Neuron (in vitro differentiated cells): Measurements from ENCODE around the gene HLX.

Source experiments
- H2AFZ ChIP-seq: one replicate; pipeline ENCODE4 v1.6.1; 2013; ENCODE audit warnings: low read depth, mild to moderate bottlenecking, inconsistent platforms, low read length, moderate library complexity
- H3K27me3 ChIP-seq: one replicate; pipeline ENCODE4 v1.6.1; 2013; ENCODE audit warnings: low read length; ENCODE audit not compliant: insufficient read depth
- H3K36me3 ChIP-seq: one replicate; pipeline ENCODE4 v1.6.1; 2013; ENCODE audit warnings: low read length; ENCODE audit not compliant: insufficient read depth
- H3K4me1 ChIP-seq: one replicate; pipeline ENCODE4 v1.6.1; 2013; ENCODE audit warnings: low read length; ENCODE audit not compliant: insufficient read depth
- H3K4me3 ChIP-seq: 2 replicates; pipeline ENCODE4 v1.5.1; 2013; ENCODE audit warnings: mild to moderate bottlenecking, low read length, moderate library complexity
- H3K9me3 ChIP-seq: one replicate; pipeline ENCODE4 v1.6.1; 2013; ENCODE audit warnings: low read length

Gene HLX

DNA sequence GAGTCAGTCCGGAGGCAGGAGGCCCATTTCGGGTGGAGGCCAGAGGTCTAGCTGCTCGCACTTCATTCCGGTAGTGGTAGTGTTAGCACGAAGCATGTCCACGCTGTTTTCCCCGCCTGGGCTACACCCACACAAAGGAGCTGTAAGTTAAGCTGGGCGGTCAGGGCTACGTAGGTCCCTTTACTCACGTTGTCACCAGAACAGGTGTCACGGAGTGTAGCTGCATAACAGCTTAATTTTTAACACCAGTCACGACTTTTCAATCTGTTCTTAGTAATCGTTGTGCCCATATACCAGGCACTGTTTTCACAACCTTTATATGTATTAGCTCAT is 15.6 kb downstream of the HLX start:
- Histone ChIP-seq H3K9me3 (peaks cover 4% of the 10 kb centered on the region), H3K4me1 (no peaks in the 10 kb centered on the region), H3K36me3 (no peaks in the 10 kb centered on the region), H3K27me3 (peaks cover 73% of the 10 kb centered on the region), H2AFZ (no peak overlapping the region), H3K4me3 (no peak overlapping the region)

DNA sequence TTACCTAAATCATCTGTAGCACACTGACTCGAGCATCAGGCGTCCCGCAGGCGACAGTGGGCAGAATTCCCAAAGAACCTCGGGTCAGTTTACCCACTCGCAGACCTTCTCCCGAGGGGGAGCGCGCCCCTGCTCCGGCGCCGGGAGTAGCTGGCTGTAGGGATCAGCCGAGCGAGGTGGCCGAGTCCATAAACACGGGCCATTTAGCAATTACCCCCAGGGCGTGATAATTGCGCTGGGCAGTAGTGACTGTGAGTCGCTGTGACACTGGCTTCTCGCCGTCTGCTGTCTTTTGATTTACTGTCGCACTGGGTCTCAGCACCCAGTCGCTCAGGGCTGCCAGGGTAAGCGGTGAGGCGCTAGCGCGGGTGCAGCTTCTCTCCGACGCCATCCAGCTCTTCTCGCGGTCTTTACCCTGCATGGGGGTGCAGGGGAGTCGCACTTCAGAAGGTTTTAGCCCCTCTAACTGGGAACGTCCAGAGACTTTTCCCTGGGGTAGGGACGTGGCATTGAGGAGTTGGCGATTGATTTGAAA is 16.2 kb downstream of the HLX start:
- H3K4me3 ChIP-seq = no peak overlapping the region
- no peaks in the 10 kb centered on the region for H3K36me3 ChIP-seq
- H3K27me3 ChIP-seq = peaks cover 67% of the 10 kb centered on the region
- H2AFZ ChIP-seq = no peak overlapping the region
- no peaks in the 10 kb centered on the region for H3K4me1 ChIP-seq
- H3K9me3 ChIP-seq = peaks cover 3% of the 10 kb centered on the region

DNA sequence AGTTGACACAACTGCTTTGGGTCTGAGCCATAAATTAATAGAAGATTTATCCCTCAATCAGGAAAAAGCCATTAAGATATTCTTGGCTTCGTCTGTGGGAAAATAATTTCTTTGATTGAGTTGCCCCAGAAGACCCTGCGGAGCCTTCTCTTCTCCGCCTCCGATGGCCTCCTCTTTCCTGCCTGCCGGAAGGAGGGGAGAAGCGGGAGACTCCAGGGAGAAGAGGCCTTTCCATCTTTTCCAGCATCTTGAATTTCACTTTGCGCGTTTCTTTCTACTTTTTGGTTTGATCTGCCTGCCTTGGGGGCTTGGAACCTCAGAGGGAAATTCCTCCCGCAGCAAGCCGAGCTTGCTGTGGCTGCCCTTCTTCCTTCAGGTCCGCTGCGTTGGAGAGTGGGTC is 16.8 kb downstream of the HLX start:
- H2AFZ ChIP-seq = no peak overlapping the region
- H3K9me3 ChIP-seq = peaks cover 3% of the 10 kb centered on the region
- H3K27me3 ChIP-seq = peaks cover 61% of the 10 kb centered on the region
- no peak overlapping the region for H3K4me3 ChIP-seq
- no peaks in the 10 kb centered on the region for H3K4me1 ChIP-seq
- H3K36me3 ChIP-seq = no peaks in the 10 kb centered on the region

GRCh38 chr1:220900842-220901241 is 21.6 kb downstream of the HLX start:
- no peaks in the 10 kb centered on the region for H3K36me3 ChIP-seq
- no peaks in the 10 kb centered on the region for H3K9me3 ChIP-seq
- no peaks in the 10 kb centered on the region for H3K4me1 ChIP-seq
- no peak overlapping the region for H2AFZ ChIP-seq
- no peak overlapping the region for H3K4me3 ChIP-seq
- H3K27me3 ChIP-seq = peaks cover 22% of the 10 kb centered on the region

DNA sequence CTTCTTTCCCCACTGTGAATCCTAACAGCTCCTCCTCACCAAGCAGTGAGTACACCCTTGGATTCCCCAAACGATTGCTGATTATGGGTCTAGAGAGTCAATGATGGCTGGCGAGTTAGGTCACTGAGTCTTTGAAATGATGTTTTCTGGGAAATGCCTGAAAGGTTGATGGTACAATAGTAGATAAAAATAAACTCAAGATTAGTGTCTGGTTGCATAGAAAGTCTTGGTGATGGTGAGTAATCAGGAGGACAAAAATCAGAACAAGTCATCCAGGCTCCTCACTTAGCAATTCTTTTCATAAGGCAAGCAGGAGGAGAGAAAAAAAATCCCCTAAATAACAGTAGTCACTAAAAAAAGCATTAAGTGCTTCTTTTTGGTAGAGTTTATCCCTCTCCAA is 22.6 kb downstream of the HLX start:
- Histone ChIP-seq H2AFZ (no peak overlapping the region), H3K4me3 (no peak overlapping the region), H3K27me3 (peaks cover 12% of the 10 kb centered on the region), H3K36me3 (no peaks in the 10 kb centered on the region), H3K4me1 (no peaks in the 10 kb centered on the region), H3K9me3 (no peaks in the 10 kb centered on the region)

- H3K4me1 ChIP-seq = no peaks in the 10 kb centered on the region
- peaks cover 13% of the 10 kb centered on the region for H3K27me3 ChIP-seq
- H2AFZ ChIP-seq = no peak overlapping the region
- no peak overlapping the region for H3K4me3 ChIP-seq
- H3K9me3 ChIP-seq = no peaks in the 10 kb centered on the region
- H3K36me3 ChIP-seq = no peaks in the 10 kb centered on the region
Measured at GRCh38 chr1:220902916-220903315, 23.7 kb downstream of the HLX start.

DNA sequence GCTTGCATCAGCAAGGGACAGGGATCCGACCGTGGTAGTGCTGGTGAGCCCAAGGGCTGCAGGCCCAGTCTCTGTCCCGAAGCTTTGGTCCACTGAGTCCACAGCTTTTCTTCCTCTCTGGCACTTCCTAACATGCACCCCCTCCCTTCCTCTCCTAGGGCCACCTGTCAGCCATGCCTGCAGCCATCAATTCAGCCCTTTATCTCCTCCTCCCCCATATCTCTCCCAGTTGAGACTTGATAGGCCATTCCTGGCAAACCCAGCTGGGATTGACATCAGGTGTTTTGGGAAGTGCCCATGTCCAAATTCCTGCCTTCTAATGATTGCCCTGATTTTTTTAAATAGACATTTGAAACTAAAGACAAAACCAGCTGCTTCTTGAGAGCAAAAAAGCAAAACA is 25.6 kb downstream of the HLX start:
- H3K9me3 ChIP-seq = no peaks in the 10 kb centered on the region
- H3K36me3 ChIP-seq = no peaks in the 10 kb centered on the region
- H3K4me1 ChIP-seq = no peaks in the 10 kb centered on the region
- no peak overlapping the region for H3K4me3 ChIP-seq
- H2AFZ ChIP-seq = no peak overlapping the region
- H3K27me3 ChIP-seq = peaks cover 19% of the 10 kb centered on the region

DNA sequence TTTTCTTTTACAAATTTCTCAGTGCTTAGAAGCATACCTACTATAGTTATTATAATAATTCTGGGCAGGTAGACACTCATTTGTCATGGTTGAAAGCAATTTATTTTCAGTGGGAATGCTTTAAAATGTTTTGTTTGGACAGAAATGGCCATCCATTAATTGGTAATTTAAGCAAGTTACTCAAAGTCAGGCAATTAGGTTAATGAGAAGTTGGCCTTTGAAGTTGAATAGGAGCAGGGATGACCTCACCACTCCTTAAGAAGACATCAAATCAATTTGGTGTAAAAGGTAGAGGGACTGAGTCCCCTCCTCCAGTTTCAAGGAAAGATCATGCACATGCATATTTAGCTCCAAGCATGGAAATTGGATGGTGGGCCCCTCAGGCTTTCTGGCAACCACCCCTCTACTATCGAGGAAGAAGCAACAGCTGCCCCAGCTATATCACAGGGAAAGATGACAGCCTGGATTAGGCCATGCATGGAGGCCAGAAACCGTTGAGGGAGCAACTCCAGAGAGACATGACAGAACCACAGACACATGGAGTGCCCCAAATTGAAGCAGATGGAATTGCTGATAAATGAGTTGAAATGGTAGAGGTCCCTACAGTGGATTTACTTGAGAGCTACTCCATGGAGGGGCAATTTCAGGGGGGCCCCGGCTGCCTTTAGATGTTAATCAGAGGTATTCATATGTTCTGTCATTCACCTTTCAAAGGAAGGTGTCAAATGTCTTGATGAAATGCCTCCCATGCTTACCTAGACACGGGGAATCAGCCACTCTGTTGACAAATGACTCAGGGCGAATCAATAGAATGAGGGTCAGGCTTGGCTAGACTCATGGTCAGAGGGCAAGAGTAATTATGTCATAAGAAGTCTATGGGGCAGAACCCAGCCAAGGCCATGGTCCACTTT is 26.7 kb downstream of the HLX start:
- no peaks in the 10 kb centered on the region for H3K4me1 ChIP-seq
- no peaks in the 10 kb centered on the region for H3K9me3 ChIP-seq
- no peak overlapping the region for H2AFZ ChIP-seq
- no peaks in the 10 kb centered on the region for H3K36me3 ChIP-seq
- no peak overlapping the region for H3K4me3 ChIP-seq
- H3K27me3 ChIP-seq = peaks cover 22% of the 10 kb centered on the region

GRCh38 chr1:220906561-220907334 is 27.5 kb downstream of the HLX start:
- Histone ChIP-seq H2AFZ (no peak overlapping the region), H3K4me1 (no peaks in the 10 kb centered on the region), H3K4me3 (no peak overlapping the region), H3K27me3 (peaks cover 22% of the 10 kb centered on the region), H3K36me3 (no peaks in the 10 kb centered on the region), H3K9me3 (no peaks in the 10 kb centered on the region)

GRCh38 chr1:220908757-220909156 is 29.5 kb downstream of the HLX start:
- no peak overlapping the region for H3K4me3 ChIP-seq
- peaks cover 19% of the 10 kb centered on the region for H3K27me3 ChIP-seq
- H2AFZ ChIP-seq = no peak overlapping the region
- H3K9me3 ChIP-seq = no peaks in the 10 kb centered on the region
- H3K4me1 ChIP-seq = no peaks in the 10 kb centered on the region
- H3K36me3 ChIP-seq = no peaks in the 10 kb centered on the region

- Histone ChIP-seq H3K27me3 (peaks cover 13% of the 10 kb centered on the region), H3K36me3 (no peaks in the 10 kb centered on the region), H2AFZ (no peak overlapping the region), H3K9me3 (no peaks in the 10 kb centered on the region), H3K4me3 (no peak overlapping the region), H3K4me1 (no peaks in the 10 kb centered on the region)
Measured at GRCh38 chr1:220910021-220910420, 30.8 kb downstream of the HLX start.

DNA sequence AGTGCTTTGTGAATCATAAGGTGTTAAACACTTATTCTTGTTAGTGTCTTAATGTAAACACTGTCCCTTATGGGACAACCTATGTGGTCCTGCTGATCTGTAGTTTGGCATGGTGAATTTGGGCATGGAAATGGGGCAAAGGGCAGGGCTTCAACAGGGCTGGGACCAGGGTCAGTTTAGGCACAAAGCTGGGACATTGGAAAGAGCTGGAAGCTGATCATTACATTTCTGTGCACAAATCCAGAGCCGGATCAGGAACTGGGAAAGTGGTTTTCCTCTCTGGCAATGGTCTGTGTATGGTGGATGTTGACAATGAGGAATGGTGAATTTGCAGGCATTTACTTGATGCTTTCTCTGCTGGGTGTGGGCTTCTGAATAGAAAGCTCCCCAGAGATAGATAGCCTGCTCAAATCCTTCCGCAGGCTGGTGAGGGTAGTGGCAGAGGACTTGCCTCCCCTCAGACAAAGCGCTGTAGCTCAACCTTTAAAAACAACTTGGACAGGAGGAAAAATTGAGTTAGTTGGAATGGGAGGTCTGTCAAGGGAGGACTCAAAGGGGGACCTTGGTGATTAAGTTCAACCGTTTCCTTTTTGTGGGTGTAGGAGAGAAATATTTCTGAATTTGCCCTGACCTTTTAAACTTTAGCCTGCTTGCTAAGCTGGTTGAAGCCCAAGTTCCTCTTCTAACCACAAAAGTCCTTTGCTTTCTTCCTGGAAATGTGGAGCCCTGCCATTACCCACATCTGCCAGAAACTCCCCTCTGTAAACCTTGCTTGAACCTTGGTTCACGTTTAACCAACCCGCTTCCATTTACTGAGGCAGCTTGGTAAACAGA is 35.3 kb downstream of the HLX start:
- H3K4me1 ChIP-seq = no peaks in the 10 kb centered on the region
- H2AFZ ChIP-seq = no peak overlapping the region
- no peaks in the 10 kb centered on the region for H3K9me3 ChIP-seq
- H3K27me3 ChIP-seq = peaks cover 7% of the 10 kb centered on the region
- no peaks in the 10 kb centered on the region for H3K36me3 ChIP-seq
- no peak overlapping the region for H3K4me3 ChIP-seq

DNA sequence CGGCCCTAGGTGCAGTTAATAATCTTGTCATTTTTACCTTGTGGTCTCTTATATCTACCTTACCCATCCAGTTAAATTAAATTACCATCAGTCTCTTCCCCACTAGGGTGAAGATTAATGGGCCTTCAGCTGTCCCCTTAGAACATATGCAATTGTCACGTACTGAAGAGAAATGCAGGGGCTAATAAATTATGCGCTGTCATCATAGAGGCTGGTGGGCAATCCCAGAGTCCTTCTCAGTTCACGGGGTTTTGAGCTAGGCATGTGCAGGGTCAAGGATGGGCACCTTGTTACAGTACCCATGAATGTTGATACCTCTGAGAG is 35.8 kb downstream of the HLX start:
- H2AFZ ChIP-seq = no peak overlapping the region
- no peaks in the 10 kb centered on the region for H3K9me3 ChIP-seq
- H3K27me3 ChIP-seq = peaks cover 6% of the 10 kb centered on the region
- no peaks in the 10 kb centered on the region for H3K4me1 ChIP-seq
- H3K4me3 ChIP-seq = no peak overlapping the region
- no peaks in the 10 kb centered on the region for H3K36me3 ChIP-seq
